Fibroblast of villous mesenchyme (primary cell): Measurements from ENCODE around the gene TNC. TPM values are rescaled to one million over a fixed set of nuclear protein-coding genes. Genes with fewer than 3 reads are reported as not detected.

ENCODE experiments used
- DNase-seq: peaks from one replicate; pipeline ENCODE4 v3.0.0-alpha.2; 2010; ENCODE audit warnings: low read depth
- H3K4me3 ChIP-seq: 2 replicates; pipeline ENCODE4 v1.5.1; 2011; ENCODE audit warnings: low read depth, mild to moderate bottlenecking, low read length
- CTCF ChIP-seq: IDR thresholded peaks from 2 replicates; pipeline ENCODE4 v1.5.1; 2012; ENCODE audit warnings: low read depth, mild to moderate bottlenecking, low read length; ENCODE audit not compliant: insufficient read depth
- total RNA-seq: library from RNA; depleted of rRNA; stranded (reverse); fragments of >200 nt; gene quantifications from 2 replicates; pipeline ENCODE4 v1.2.3, GENCODE V29; 2012

Gene TNC
- total RNA-seq, 1 donor = 371 TPM

- no peak for DNase-seq
Measured at GRCh38 chr9:114973216-114973615, 144.7 kb downstream of the TNC start.

GRCh38 chr9:114972510-114973136 is 145.3 kb downstream of the TNC start:
- DNase-seq = no peak
- no peak for TF ChIP-seq CTCF
- H3K4me3 ChIP-seq = no peak overlapping the region

More at GRCh38 chr9:114973216-114973615, 144.7 kb downstream of the TNC start:
- no peak overlapping the region for H3K4me3 ChIP-seq
- no peak for TF ChIP-seq CTCF

Other genes starting within 250 kb of the TNC start
- not detected in 2 replicates for gene TNFSF8, start 187.6 kb downstream of the TNC start, total RNA-seq